Chondrocyte (in vitro differentiated cells): ENCODE data around the gene LRRC2. TPM values are rescaled to one million over a fixed set of nuclear protein-coding genes. Genes with fewer than 3 reads are reported as not detected.

Experiments used
- DNase-seq: peaks from one replicate; pipeline ENCODE4 v3.0.0; 2021; ENCODE audit warnings: mixed read lengths, low spot score
- H3K27ac Mint-ChIP-seq: one replicate; pipeline ENCODE4 v1.8.0; 2021; ENCODE audit warnings: mild to moderate bottlenecking, moderate library complexity, mixed read lengths; ENCODE audit not compliant: unreplicated experiment
- H3K27me3 Mint-ChIP-seq: 2 replicates; pipeline ENCODE4 v1.8.0; 2021; ENCODE audit warnings: low read depth, mixed read lengths
- H3K36me3 Mint-ChIP-seq: 2 replicates; pipeline ENCODE4 v1.8.0; 2021; ENCODE audit warnings: low read depth, mixed read lengths
- H3K4me1 Mint-ChIP-seq: 2 replicates; pipeline ENCODE4 v1.8.0; 2021; ENCODE audit warnings: low read depth, mild to moderate bottlenecking, mixed read lengths
- H3K4me3 Mint-ChIP-seq: one replicate; pipeline ENCODE4 v1.8.0; 2021; ENCODE audit warnings: mild to moderate bottlenecking, moderate library complexity, mixed read lengths; ENCODE audit not compliant: unreplicated experiment
- H3K9me3 Mint-ChIP-seq: 2 replicates; pipeline ENCODE4 v1.8.0; 2021; ENCODE audit warnings: low read depth, mixed read lengths
- CTCF ChIP-seq: fragments of 200-600 bp; sonication (generic); IDR thresholded peaks from 2 replicates; pipeline ENCODE4 v1.5.0; 2021; ENCODE audit warnings: antibody characterized with exemption, mild to moderate bottlenecking, moderate library complexity
- total RNA-seq: library from RNA; stranded (reverse); gene quantifications from 3 replicates; pipeline ENCODE4 v1.2.1, GENCODE V29; 2021

Gene LRRC2
- total RNA-seq, 1 donor from 2014 or later, result 1.9 TPM

- TF ChIP-seq CTCF, result no peak
- no peaks in the 10 kb centered on the region for H3K4me1 Mint-ChIP-seq
- no peaks in the 10 kb centered on the region for H3K9me3 Mint-ChIP-seq
- no peak overlapping the region for H3K27ac Mint-ChIP-seq
- H3K36me3 Mint-ChIP-seq, result no peaks in the 10 kb centered on the region
- DNase-seq, result no peak
- no peaks in the 10 kb centered on the region for H3K27me3 Mint-ChIP-seq
- no peak overlapping the region for H3K4me3 Mint-ChIP-seq
These were observed 59.6 kb downstream of the LRRC2 start for GRCh38 chr3:46506526-46506925.

- Mint-ChIP-seq H3K9me3 (no peaks in the 10 kb centered on the region), H3K27me3 (no peaks in the 10 kb centered on the region), H3K27ac (no peak overlapping the region), H3K4me3 (no peak overlapping the region), H3K4me1 (no peaks in the 10 kb centered on the region), H3K36me3 (no peaks in the 10 kb centered on the region)
- DNase-seq, result no peak
- no peak for TF ChIP-seq CTCF
These were observed 60.1 kb downstream of the LRRC2 start for GRCh38 chr3:46505953-46506352.

- Mint-ChIP-seq H3K4me1 (no peaks in the 10 kb centered on the region), H3K36me3 (no peaks in the 10 kb centered on the region), H3K27me3 (no peaks in the 10 kb centered on the region), H3K9me3 (no peaks in the 10 kb centered on the region), H3K27ac (no peak overlapping the region), H3K4me3 (no peak overlapping the region)
- no peak for DNase-seq
- no peak for TF ChIP-seq CTCF
These were observed 61.3 kb downstream of the LRRC2 start for GRCh38 chr3:46504789-46505188.

GRCh38 chr3:46503200-46503874, 62.8 kb downstream of the LRRC2 start:
- Mint-ChIP-seq H3K4me3 (no peak overlapping the region), H3K27ac (no peak overlapping the region), H3K4me1 (no peaks in the 10 kb centered on the region), H3K36me3 (no peaks in the 10 kb centered on the region), H3K9me3 (no peaks in the 10 kb centered on the region), H3K27me3 (no peaks in the 10 kb centered on the region)
- DNase-seq, result no peak
- no peak for TF ChIP-seq CTCF

- DNase-seq, result no peak
- no peaks in the 10 kb centered on the region for H3K36me3 Mint-ChIP-seq
- H3K27ac Mint-ChIP-seq, result no peak overlapping the region
- no peak overlapping the region for H3K4me3 Mint-ChIP-seq
- H3K9me3 Mint-ChIP-seq, result no peaks in the 10 kb centered on the region
- TF ChIP-seq CTCF, result no peak
- H3K4me1 Mint-ChIP-seq, result no peaks in the 10 kb centered on the region
- no peaks in the 10 kb centered on the region for H3K27me3 Mint-ChIP-seq
These were observed 64.4 kb downstream of the LRRC2 start for GRCh38 chr3:46501702-46502101.
